WTC11 (cell line): ENCODE data around the gene FGF1. TPM values are rescaled to one million over a fixed set of nuclear protein-coding genes. Genes with fewer than 3 reads are reported as not detected.

ENCODE experiments used
- ATAC-seq: fragments of 200-7000 bp; cut with Tn5 transposase; 2 replicates; pipeline ENCODE4 v1.10.0; 2021; ENCODE audit warnings: mild to moderate bottlenecking, moderate library complexity
- CTCF ChIA-PET: fragments of 300-600 bp; sonication (Branson Sonifier 250); formaldehyde crosslinking; loops from one replicate; lab custom pipeline; 2021; ENCODE audit warnings: antibody characterized with exemption; lab: Charles Lee
- POLR2A ChIA-PET: fragments of 350-600 bp; sonication (Branson Sonifier 250); formaldehyde crosslinking; loops from one replicate; lab custom pipeline; 2021; ENCODE audit warnings: antibody characterized with exemption; lab: Charles Lee
- DNase-seq: peaks from one replicate; pipeline ENCODE4 v3.0.0; 2021; ENCODE audit warnings: low spot score
- H3K27ac Mint-ChIP-seq: 2 replicates; pipeline ENCODE4 v1.8.0; 2021; ENCODE audit warnings: mixed read lengths
- H3K27me3 Mint-ChIP-seq: 2 replicates; pipeline ENCODE4 v1.8.0; 2021; ENCODE audit warnings: low read depth, mild to moderate bottlenecking, moderate library complexity, mixed read lengths
- H3K36me3 Mint-ChIP-seq: 2 replicates; pipeline ENCODE4 v1.8.0; 2021; ENCODE audit warnings: mixed read lengths
- H3K4me1 Mint-ChIP-seq: 2 replicates; pipeline ENCODE4 v1.8.0; 2022; ENCODE audit warnings: mixed read lengths
- H3K4me3 Mint-ChIP-seq: 2 replicates; pipeline ENCODE4 v1.8.0; 2021; ENCODE audit warnings: mild to moderate bottlenecking, moderate library complexity, mixed read lengths
- H3K9me3 Mint-ChIP-seq: 2 replicates; pipeline ENCODE4 v1.8.0; 2021; ENCODE audit warnings: mixed read lengths
- CREB1 ChIP-seq: sonication (generic); formaldehyde crosslinking; IDR thresholded peaks from 2 replicates; pipeline ENCODE4 v1.8.0; 2023; ENCODE audit warnings: mild to moderate bottlenecking, missing genetic modification reagents
- EMX1 ChIP-seq: fragments of 250-450 bp; sonication (Bioruptor Pico); IDR thresholded peaks from 2 replicates; pipeline ENCODE4 v1.8.0; 2021; ENCODE audit warnings: mild to moderate bottlenecking
- ESRRA ChIP-seq: sonication (generic); formaldehyde crosslinking; IDR thresholded peaks from 2 replicates; pipeline ENCODE4 v1.8.1; 2022; ENCODE audit warnings: mild to moderate bottlenecking, missing genetic modification reagents, borderline replicate concordance
- FOXJ3 ChIP-seq: sonication (generic); formaldehyde crosslinking; IDR thresholded peaks from 2 replicates; pipeline ENCODE4 v1.9.0; 2021; ENCODE audit warnings: missing genetic modification reagents, mild to moderate bottlenecking, borderline replicate concordance
- GTF2I ChIP-seq: fragments of 250-450 bp; sonication (Bioruptor Pico); conservative IDR thresholded peaks from 2 replicates; pipeline ENCODE4 v1.4.0; 2021; ENCODE audit warnings: mild to moderate bottlenecking
- NR1H2 ChIP-seq: sonication (generic); formaldehyde crosslinking; IDR thresholded peaks from 2 replicates; pipeline ENCODE4 v1.9.0; 2021; ENCODE audit warnings: mild to moderate bottlenecking, moderate library complexity, missing genetic modification reagents
- SMAD4 ChIP-seq: sonication (generic); formaldehyde crosslinking; IDR thresholded peaks from 2 replicates; pipeline ENCODE4 v1.8.0; 2022; ENCODE audit warnings: mild to moderate bottlenecking, missing genetic modification reagents
- TEAD4 ChIP-seq: sonication (generic); formaldehyde crosslinking; IDR thresholded peaks from 2 replicates; pipeline ENCODE4 v1.8.0; 2022; ENCODE audit warnings: mild to moderate bottlenecking, missing genetic modification reagents
- ZNF138 ChIP-seq: sonication (generic); formaldehyde crosslinking; conservative IDR thresholded peaks from 2 replicates; pipeline ENCODE4 v1.8.1; 2022; ENCODE audit warnings: mild to moderate bottlenecking, moderate library complexity, missing genetic modification reagents
- ZNF232 ChIP-seq: sonication (generic); formaldehyde crosslinking; IDR thresholded peaks from 2 replicates; pipeline ENCODE4 v1.8.0; 2022; ENCODE audit warnings: mild to moderate bottlenecking, missing genetic modification reagents
- ZNF263 ChIP-seq: sonication (generic); formaldehyde crosslinking; IDR thresholded peaks from 2 replicates; pipeline ENCODE4 v1.8.1; 2022; ENCODE audit warnings: low read depth, mild to moderate bottlenecking, moderate library complexity, missing genetic modification reagents
- total RNA-seq: library from RNA; stranded (reverse); gene quantifications from 3 replicates; pipeline ENCODE4 v1.2.3, GENCODE V29; 2021
- TF ChIP-seq, protein P1 (sequence below): sonication (generic); formaldehyde crosslinking; IDR thresholded peaks from 2 replicates; pipeline ENCODE4 v1.8.1; 2022; ENCODE audit warnings: mild to moderate bottlenecking, moderate library complexity, missing genetic modification reagents
- TF ChIP-seq, protein P2 (sequence below): fragments of 250-450 bp; sonication (Bioruptor Pico); conservative IDR thresholded peaks from 2 replicates; pipeline ENCODE4 v1.9.0; 2021; ENCODE audit warnings: mild to moderate bottlenecking
- TF ChIP-seq, protein P3 (sequence below): fragments of 200-600 bp; IDR thresholded peaks from 2 replicates; pipeline ENCODE4 v1.8.0; 2022; ENCODE audit warnings: antibody characterized with exemption
- TF ChIP-seq, protein P4 (sequence below): fragments of 250-450 bp; sonication (Bioruptor Pico); IDR thresholded peaks from 2 replicates; pipeline ENCODE4 v1.8.0; 2021; ENCODE audit warnings: mild to moderate bottlenecking
- TF ChIP-seq, protein P5 (sequence below): fragments of 250-450 bp; sonication (Bioruptor Pico); IDR thresholded peaks from 2 replicates; pipeline ENCODE4 v1.9.0; 2021; ENCODE audit warnings: mild to moderate bottlenecking, borderline replicate concordance
- TF ChIP-seq, protein P6 (sequence below): sonication (generic); formaldehyde crosslinking; IDR thresholded peaks from 2 replicates; pipeline ENCODE4 v1.8.0; 2022; ENCODE audit warnings: mild to moderate bottlenecking, missing genetic modification reagents
- TF ChIP-seq, protein P7 (sequence below): fragments of 250-450 bp; sonication (Bioruptor Pico); IDR thresholded peaks from 2 replicates; pipeline ENCODE4 v1.9.0; 2021; ENCODE audit warnings: mild to moderate bottlenecking
- TF ChIP-seq, protein P8 (sequence below): sonication (generic); formaldehyde crosslinking; IDR thresholded peaks from 2 replicates; pipeline ENCODE4 v1.8.0; 2022; ENCODE audit warnings: mild to moderate bottlenecking, missing genetic modification reagents

The FGF1 gene
- total RNA-seq, 1 experiment from 2014 or later, result 0.55 TPM

DNA sequence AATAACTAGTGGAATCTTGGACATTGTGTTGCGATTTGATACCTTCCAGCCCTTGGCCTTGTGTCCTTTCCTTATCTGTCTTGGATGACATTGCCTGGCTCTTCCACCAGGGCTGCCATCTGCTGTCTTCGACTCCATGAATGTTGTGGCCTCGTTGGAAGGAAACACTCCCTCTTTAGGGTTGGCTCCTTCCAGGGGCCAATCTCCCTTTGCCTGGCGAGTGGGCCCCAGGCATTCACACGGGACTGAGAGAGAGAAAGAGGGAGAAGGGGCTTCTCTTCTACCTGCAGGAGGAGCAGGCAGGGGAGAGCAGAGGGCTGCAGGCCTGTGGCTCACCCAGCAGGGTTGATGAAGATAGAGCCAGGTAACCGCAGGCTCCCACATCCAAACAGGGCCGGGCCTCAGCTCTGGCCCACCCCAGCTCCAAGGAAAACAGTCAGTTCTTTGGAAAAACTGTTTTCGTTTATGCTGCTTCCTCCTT is 31.3 kb downstream of the FGF1 start (continued):
- TF ChIP-seq, protein P1, sequence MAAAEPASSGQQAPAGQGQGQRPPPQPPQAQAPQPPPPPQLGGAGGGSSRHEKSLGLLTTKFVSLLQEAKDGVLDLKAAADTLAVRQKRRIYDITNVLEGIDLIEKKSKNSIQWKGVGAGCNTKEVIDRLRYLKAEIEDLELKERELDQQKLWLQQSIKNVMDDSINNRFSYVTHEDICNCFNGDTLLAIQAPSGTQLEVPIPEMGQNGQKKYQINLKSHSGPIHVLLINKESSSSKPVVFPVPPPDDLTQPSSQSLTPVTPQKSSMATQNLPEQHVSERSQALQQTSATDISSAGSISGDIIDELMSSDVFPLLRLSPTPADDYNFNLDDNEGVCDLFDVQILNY (CRISPR knock-in tag), result no peak

DNA sequence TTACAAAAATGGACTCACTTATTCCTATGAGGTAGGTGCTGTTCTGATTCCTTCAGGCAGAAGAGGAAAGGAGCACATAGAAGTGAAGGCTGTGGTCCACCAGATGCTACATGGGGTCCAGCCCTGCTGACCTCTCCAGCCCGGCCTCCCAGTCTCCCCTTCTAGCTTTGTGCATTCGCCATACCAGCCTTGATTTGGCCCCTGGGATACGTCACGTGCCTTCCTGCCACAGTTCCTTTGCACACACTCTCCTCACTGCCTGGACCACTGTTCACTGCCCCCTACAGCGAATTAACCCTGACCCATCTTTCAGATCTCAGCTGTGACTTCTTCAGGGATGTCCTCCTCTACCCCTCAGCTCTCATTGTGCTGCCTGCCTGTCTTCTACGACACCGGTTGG is 32.6 kb downstream of the FGF1 start:
- H3K4me1 Mint-ChIP-seq, result peaks cover 14% of the 10 kb centered on the region
- ChIA-PET CTCF (interaction anchor here (1.0 to 3.7 kb wide), 4 partner anchors 9 to 102 kb away, joined by 3 to 240 read pairs (median 69); no protein-coding TSS in a partner anchor), POLR2A (no interaction called here)
- H3K9me3 Mint-ChIP-seq, result no peaks in the 10 kb centered on the region
- DNase-seq, result no peak
- no peaks in the 10 kb centered on the region for H3K36me3 Mint-ChIP-seq
- no peak overlapping the region for H3K4me3 Mint-ChIP-seq
- no peak overlapping the region for H3K27ac Mint-ChIP-seq
- H3K27me3 Mint-ChIP-seq, result no peaks in the 10 kb centered on the region
- TF ChIP-seq FOXJ3 (CRISPR knock-in tag) (no peak), ZNF263 (no peak), GTF2I (CRISPR knock-in tag) (no peak), ZNF232 (CRISPR knock-in tag) (no peak), SMAD4 (CRISPR knock-in tag) (no peak), EMX1 (CRISPR knock-in tag) (no peak)
- TF ChIP-seq, protein P2, sequence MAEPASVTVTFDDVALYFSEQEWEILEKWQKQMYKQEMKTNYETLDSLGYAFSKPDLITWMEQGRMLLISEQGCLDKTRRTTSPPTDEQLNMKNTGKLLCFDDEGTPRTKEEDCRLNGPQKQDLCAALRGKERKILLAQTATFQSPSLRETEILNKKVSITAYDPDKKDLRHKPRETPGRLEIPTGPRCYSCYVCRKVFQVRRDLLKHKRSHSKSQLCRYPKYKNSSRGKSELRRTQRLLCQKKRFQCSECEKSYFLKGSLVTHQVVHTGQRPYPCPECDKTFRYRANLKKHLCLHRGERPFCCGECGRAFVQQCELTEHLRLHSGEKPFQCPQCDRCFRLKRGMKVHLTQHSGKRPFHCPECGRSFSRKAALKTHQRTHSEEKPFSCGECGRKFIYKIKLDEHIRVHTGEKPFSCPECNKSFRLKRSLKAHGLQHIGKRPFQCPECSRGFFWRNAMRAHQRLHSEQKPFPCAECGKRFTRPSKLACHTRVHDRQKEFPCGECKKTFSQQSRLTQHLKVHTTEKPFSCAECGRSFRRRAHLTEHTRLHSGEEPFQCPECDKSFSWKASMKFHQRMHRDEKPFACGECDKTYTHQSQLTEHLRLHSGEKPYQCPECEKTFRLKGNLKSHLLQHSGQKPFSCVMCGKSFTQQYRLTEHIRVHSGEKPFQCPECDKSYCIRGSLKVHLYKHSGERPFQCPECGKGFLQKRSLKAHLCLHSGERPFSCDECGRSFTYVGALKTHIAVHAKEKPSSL, result no peak
- TF ChIP-seq, protein P3, sequence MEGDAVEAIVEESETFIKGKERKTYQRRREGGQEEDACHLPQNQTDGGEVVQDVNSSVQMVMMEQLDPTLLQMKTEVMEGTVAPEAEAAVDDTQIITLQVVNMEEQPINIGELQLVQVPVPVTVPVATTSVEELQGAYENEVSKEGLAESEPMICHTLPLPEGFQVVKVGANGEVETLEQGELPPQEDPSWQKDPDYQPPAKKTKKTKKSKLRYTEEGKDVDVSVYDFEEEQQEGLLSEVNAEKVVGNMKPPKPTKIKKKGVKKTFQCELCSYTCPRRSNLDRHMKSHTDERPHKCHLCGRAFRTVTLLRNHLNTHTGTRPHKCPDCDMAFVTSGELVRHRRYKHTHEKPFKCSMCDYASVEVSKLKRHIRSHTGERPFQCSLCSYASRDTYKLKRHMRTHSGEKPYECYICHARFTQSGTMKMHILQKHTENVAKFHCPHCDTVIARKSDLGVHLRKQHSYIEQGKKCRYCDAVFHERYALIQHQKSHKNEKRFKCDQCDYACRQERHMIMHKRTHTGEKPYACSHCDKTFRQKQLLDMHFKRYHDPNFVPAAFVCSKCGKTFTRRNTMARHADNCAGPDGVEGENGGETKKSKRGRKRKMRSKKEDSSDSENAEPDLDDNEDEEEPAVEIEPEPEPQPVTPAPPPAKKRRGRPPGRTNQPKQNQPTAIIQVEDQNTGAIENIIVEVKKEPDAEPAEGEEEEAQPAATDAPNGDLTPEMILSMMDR, result no peak
- TF ChIP-seq, protein P4, sequence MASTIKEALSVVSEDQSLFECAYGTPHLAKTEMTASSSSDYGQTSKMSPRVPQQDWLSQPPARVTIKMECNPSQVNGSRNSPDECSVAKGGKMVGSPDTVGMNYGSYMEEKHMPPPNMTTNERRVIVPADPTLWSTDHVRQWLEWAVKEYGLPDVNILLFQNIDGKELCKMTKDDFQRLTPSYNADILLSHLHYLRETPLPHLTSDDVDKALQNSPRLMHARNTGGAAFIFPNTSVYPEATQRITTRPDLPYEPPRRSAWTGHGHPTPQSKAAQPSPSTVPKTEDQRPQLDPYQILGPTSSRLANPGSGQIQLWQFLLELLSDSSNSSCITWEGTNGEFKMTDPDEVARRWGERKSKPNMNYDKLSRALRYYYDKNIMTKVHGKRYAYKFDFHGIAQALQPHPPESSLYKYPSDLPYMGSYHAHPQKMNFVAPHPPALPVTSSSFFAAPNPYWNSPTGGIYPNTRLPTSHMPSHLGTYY (CRISPR knock-in tag), result no peak
- TF ChIP-seq, protein P5, sequence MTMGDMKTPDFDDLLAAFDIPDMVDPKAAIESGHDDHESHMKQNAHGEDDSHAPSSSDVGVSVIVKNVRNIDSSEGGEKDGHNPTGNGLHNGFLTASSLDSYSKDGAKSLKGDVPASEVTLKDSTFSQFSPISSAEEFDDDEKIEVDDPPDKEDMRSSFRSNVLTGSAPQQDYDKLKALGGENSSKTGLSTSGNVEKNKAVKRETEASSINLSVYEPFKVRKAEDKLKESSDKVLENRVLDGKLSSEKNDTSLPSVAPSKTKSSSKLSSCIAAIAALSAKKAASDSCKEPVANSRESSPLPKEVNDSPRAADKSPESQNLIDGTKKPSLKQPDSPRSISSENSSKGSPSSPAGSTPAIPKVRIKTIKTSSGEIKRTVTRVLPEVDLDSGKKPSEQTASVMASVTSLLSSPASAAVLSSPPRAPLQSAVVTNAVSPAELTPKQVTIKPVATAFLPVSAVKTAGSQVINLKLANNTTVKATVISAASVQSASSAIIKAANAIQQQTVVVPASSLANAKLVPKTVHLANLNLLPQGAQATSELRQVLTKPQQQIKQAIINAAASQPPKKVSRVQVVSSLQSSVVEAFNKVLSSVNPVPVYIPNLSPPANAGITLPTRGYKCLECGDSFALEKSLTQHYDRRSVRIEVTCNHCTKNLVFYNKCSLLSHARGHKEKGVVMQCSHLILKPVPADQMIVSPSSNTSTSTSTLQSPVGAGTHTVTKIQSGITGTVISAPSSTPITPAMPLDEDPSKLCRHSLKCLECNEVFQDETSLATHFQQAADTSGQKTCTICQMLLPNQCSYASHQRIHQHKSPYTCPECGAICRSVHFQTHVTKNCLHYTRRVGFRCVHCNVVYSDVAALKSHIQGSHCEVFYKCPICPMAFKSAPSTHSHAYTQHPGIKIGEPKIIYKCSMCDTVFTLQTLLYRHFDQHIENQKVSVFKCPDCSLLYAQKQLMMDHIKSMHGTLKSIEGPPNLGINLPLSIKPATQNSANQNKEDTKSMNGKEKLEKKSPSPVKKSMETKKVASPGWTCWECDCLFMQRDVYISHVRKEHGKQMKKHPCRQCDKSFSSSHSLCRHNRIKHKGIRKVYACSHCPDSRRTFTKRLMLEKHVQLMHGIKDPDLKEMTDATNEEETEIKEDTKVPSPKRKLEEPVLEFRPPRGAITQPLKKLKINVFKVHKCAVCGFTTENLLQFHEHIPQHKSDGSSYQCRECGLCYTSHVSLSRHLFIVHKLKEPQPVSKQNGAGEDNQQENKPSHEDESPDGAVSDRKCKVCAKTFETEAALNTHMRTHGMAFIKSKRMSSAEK (CRISPR knock-in tag), result no peak
- no peak for ATAC-seq

DNA sequence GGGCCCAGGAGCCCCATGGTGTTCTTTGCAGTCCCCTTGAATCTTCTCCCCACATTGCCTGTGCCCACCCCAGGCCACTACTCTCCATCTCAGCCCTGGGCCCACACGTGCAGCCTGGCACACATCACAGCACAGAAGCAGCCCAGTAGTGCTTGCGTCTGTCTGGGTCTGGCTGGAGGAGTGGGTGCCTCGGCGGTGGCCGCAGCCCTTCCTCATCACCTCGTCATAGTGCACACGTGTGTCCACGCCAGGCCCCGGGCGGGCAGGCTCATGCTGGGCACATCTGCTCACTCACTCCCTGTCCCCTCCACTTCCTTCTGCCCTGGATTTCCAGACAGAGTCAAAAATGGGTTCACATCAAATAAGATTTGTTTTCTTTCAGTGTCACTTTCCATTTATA is 33.3 kb downstream of the FGF1 start:
- 0 out of 2 replicates have a peak, but pooled peaks cover 3% of the 10 kb centered on the region for H3K36me3 Mint-ChIP-seq
- TF ChIP-seq, protein P6, sequence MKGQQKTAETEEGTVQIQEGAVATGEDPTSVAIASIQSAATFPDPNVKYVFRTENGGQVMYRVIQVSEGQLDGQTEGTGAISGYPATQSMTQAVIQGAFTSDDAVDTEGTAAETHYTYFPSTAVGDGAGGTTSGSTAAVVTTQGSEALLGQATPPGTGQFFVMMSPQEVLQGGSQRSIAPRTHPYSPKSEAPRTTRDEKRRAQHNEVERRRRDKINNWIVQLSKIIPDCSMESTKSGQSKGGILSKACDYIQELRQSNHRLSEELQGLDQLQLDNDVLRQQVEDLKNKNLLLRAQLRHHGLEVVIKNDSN (CRISPR knock-in tag), result no peak
- no peak for TF ChIP-seq CREB1 (CRISPR knock-in tag)
- no peak for TF ChIP-seq TEAD4 (CRISPR knock-in tag)
- TF ChIP-seq, protein P7, sequence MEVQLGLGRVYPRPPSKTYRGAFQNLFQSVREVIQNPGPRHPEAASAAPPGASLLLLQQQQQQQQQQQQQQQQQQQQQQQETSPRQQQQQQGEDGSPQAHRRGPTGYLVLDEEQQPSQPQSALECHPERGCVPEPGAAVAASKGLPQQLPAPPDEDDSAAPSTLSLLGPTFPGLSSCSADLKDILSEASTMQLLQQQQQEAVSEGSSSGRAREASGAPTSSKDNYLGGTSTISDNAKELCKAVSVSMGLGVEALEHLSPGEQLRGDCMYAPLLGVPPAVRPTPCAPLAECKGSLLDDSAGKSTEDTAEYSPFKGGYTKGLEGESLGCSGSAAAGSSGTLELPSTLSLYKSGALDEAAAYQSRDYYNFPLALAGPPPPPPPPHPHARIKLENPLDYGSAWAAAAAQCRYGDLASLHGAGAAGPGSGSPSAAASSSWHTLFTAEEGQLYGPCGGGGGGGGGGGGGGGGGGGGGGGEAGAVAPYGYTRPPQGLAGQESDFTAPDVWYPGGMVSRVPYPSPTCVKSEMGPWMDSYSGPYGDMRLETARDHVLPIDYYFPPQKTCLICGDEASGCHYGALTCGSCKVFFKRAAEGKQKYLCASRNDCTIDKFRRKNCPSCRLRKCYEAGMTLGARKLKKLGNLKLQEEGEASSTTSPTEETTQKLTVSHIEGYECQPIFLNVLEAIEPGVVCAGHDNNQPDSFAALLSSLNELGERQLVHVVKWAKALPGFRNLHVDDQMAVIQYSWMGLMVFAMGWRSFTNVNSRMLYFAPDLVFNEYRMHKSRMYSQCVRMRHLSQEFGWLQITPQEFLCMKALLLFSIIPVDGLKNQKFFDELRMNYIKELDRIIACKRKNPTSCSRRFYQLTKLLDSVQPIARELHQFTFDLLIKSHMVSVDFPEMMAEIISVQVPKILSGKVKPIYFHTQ, result no peak
- TF ChIP-seq ESRRA (CRISPR knock-in tag), result no peak
- no peak for TF ChIP-seq ZNF138 (CRISPR knock-in tag)
- TF ChIP-seq, protein P8, sequence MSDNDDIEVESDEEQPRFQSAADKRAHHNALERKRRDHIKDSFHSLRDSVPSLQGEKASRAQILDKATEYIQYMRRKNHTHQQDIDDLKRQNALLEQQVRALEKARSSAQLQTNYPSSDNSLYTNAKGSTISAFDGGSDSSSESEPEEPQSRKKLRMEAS (CRISPR knock-in tag), result no peak
- TF ChIP-seq NR1H2 (CRISPR knock-in tag), result no peak

More for the DNA sequence above, 33.3 kb downstream of the FGF1 start:
- no peaks in the 10 kb centered on the region for H3K27me3 Mint-ChIP-seq
- peaks cover 14% of the 10 kb centered on the region for H3K4me1 Mint-ChIP-seq
- ChIA-PET POLR2A (no interaction called here), CTCF (interaction anchor here (1.0 to 3.7 kb wide), 3 partner anchors 47 to 101 kb away, joined by 3 to 240 read pairs (median 70); no protein-coding TSS in a partner anchor)
- H3K9me3 Mint-ChIP-seq, result no peaks in the 10 kb centered on the region; the same call in 1 of the 2 replicates
- ATAC-seq, result no peak
- no peak overlapping the region for H3K4me3 Mint-ChIP-seq
- no peak overlapping the region for H3K27ac Mint-ChIP-seq
- DNase-seq, result no peak
